Activated CD8-positive, alpha-beta memory T cell treated with anti-CD3 and anti-CD28 coated beads for 4 hours (primary cell): ENCODE results near the gene IFI6.

Experiments used
- DNase-seq, 2 donors: peaks; one replicate each; pipeline ENCODE4 v3.0.0-alpha.2; 2020; ENCODE audit warnings: low read depth in 2 of 2

The IFI6 gene

DNA sequence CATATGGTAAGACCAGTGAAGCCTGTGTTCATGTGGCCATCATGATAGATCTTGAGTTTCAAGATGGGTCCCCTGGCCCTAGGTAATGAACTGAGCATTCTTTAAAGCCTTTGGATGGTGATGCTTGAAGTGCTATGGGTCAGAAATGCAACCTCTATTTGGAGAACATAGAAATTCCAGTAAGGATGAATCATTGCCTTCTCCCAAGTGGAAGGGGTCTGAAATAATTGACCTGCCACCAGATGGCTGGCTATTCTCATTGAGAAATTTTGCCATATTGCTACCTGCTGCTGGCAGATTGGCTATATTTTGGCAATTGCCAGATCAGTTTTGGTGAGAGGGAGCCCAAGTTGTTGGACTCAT, 739 bp upstream of the IFI6 start:
- DNase-seq = no peak

DNA sequence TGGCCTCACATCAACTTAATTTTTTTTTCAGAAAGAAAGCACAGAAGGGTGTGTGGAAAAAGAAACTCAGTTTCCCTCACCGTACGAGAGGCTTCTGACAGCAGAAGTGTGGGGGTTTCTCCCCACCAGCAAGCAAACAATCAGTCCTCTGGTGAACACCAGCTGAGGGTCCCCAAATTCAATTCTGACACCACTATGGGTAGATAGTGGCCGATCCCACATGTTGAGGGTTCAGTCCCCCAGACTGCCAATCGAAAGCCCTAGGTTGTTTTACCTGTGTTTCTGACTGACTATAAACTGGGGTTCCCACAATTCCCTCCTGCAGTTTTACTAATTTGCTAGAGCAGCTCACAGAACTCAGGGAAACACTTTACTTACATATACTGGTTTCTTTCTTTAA, 2.1 kb downstream of the IFI6 start:
- DNase-seq = no peak

DNA sequence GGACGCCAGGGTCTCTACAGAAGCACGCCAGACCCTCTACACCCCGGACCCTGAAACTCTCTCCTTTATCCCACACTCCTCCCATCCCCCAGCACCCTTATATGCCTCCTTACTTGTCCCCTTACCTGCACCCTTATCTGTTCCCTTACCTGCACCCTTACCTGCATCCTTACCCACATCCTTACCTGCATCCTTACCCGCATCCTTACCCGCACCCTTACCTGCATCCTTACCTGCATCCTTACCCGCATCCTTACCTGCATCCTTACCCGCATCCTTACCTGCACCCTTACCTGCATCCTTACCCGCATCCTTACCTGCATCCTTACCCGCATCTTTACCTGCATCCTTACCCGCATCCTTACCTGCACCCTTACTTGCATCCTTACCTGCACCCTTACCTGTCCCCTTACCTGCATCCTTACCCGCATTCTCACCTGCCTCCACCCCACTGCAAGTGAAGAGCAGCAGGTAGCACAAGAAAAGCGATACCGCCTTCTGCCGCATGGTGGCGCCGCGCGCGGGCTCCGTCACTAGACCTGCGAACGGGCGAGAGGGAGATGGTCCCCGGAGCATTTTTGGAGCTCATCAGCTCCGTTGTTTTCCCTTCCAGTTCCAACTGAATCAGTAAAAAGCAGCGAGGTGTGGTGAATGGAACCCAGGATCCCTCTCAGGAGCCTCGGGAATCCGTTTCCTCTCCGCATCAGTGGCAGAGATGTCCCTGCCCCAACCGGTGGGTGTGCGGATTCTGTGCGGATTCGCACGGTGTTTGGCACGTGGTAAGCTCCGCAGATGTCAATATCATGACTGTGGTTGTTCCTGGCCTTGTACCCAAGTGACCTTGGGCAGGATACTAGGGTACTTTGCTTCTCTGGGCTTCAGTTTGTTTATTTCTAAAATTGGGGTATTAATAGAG, 2.9 kb downstream of the IFI6 start:
- DNase-seq = peak; percentile 64 to 79

DNA sequence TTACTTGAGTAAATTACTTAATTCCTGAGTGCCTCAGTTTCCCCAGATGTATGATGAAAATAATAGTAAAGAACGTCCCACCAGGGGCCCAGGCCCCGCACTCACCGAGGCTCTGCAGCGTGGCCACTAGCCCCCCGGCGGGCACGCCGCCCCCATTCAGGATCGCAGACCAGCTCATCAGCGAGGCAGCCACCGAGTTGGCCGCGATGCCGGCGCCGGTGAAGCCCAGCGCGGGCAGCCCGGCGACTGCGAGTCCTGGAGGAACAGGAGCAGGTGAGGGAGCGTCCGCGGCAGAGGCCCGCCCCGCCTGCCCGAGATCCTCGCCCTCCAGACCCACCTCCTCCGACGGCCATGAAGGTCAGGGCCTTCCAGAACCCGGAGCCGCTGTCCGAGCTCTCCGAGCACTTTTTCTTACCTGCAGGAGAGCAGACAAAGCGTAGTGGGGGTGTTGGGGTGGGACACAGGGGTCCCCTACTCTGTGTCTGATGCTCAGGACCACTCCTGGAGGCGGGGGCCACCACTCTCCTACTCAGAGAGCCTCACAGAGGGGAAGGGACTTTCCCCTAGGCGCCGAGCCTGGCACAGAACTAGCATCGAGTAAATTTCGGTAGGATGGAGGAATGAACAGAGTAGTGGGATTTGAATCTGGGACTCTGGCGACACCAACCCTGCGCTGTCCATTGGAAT, 3.7 kb downstream of the IFI6 start:
- no peak for DNase-seq

DNA sequence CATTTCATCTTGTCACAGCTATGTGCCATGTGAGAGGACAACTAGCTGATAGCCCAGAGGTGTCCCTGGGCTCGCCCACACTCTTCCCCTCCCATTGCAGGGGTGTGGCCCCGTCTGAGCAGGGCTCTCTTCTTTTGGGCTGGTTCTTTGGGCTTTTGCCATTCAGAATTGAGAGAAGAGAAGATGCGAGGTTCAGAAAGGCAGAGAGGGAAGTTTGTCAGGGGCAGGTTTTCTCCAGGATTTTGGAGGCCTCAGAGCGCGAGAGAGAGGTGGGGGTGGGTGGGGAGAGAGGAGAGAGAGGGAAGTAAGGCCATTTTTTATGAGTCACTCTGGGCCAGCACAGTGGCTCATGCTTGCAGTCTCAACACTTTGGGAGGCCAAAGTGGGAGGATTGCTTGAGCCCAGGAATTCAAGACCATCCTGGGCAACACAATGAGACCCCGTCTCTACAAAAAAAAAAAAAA, 5.2 kb downstream of the IFI6 start:
- no peak for DNase-seq

DNA sequence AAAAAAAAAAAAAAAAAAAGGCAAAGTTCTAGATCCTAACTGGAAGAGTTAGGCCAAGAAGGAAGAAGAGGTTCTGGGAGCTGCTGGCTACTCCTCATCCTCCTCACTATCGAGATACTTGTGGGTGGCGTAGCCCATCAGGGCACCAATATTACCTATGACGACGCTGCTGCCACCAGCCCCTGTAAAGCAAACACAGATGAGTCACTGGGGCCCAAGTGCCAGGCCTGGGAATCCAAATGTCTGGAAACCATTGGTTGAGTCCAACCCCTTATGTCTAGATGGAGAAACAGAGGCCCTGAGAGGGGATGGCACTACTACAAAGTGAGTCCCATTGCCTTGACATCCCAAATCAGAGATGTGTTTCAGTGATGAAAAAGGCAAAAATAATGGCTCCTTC, 5.7 kb downstream of the IFI6 start:
- DNase-seq = no peak

DNA sequence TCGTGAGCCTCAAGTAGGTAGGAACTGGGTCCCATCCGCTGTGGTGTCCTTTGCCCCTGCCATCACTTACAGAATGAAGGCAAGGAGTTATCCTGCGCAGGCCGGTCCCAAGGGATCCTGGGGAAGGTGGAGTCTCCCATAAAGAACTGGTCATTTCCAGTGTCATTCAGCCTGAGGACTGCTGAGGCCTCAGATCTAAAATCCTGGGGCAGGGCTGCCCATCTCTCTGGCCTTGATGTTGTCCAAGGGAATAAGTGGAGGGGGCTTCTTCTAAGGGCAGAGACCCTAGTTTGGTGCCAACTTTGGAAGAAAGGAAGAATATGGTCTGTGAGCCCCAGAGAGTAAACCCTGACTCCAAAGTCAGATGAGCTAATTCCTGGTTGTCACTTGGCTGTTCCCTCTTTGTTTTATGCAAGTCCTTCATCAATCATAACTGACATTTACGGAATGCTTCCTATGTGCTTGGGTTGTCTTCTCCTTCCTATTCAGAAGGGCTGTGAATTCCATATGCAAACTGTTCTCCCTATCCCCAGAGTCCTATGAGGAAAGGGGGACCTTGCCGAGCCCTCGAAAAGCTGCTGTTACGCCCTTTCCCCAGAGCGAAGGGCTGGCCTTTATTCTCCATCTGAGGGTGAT, 6.9 kb downstream of the IFI6 start:
- DNase-seq = no peak

DNA sequence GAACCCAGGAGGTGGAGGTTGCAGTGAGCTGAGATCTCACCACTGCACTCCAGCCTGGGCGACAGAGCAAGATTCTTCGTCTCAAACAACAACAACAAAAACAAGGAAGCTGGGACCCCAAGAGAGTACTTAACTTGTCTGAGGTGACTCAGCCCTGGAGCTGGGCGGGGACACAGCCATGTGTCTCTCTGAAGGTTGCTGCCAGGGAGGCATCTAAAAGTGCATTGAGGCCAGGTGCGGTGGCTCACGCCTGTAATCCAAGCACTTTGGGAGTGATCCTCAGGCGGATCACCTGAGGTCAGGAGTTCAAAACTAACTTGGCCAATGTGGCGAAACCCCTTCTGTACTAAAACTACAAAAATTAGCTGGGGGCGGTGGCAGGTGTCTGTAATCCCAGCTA, 7.7 kb downstream of the IFI6 start:
- no peak for DNase-seq

DNA sequence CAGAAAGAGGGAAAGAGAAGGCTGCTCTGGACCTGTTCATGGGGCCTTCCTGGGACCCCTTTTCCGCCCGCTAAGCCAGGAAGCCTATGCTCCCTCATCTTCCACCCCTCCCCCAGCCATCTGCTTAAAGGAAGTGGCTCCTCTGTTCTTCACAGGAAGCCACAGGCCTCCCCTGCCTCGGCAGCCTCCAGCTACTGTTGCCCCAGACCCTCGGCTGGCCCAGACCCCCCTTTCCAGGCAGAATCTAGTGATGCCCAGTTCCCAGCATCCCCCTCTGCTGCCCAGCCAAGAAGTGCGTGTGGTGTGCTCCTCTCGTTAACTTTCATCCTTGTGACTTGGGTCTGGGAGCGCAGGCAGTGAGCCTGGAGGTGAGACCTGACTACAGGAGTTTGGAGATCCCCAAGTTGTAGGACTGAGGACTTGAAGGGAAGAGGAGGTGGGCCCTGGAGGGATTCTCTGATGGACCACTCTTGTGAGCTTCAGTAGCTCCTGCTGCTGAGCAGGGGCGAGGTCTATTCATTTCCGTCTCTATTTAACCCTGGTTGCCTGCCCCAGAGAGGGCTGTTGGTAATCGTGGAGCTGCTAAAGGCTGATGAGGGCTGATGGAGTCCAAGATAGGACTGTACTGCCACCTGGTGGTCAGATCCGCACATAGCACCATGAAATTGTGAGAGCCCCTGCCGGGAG, 9.1 kb downstream of the IFI6 start:
- peak; percentile 79 to 80 for DNase-seq

DNA sequence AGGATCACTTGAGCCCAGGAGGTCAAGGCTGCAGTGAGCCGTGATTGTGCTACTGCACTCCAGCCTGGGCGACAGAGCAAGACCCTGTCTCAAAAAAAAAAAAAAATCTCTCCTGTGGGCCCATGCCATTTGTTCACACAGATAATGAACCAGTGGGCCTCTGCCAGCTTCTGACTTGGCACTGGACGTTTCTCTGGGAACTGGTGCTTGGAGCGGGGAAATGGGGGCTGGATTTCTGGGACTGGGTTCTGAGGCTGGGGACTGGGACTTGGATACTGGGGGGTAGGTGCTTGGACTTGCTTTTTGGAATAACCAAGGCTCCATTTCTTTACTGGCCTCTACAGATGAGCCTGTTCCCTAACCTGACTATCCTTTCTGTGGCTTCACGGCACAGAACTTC, 9.7 kb downstream of the IFI6 start:
- no peak for DNase-seq

DNA sequence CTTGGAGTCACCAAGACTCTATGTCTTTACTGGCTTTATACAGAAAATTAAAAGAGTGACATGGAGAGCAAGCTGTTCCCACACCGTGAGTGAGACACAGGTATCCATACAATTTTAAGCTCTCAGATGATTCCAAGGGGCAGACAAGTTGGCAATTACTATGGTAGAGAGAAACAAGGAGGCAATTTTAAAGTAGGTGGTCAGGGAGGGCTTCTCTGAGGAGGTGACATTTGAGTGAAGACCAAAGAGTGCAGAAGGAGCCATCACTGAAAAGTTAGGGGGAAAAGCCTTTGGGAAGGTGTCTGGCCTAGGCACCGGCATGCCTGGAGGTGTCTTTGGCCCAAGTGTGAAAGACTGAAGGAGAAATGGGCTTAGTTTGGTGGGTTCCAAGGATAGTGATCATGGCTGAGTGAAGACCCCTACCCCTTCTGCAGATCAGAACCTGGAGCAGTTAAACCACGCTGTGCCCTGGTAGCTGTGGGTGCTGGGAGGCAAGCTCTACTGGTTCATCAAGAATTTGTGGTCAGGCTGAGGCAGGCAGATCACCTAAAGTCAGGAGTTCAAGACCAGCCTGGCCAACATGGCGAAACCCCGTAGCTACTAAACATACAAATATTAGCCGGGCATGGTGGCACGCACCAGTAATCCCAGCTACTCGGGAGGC, 10.4 kb downstream of the IFI6 start:
- no peak for DNase-seq

DNA sequence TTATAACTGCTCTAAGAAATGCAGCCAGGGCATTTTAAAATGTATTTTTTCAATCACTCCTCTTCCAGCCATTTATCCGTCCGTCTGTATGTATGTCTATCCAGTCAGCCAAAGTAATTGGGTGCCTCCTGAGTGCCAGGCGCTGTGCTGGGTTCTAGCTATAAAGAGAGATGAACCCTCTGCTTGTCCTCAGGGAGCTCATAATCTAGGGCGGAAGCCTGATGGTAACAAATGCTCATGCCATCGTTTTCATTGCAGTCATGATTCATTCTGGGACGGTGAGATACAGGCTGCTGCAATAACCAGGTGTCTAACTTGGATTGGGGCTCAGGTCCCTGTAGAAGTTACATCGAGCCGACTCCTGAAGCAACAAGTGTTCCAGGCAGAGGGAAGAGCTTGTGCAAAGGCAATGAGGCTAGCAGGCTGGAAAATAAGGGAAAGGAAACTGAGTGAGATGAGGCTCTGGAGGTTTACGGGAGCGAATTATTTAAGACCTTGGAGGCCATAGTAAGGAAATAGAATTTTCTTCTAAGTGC, 11.6 kb downstream of the IFI6 start:
- DNase-seq = no peak

DNA sequence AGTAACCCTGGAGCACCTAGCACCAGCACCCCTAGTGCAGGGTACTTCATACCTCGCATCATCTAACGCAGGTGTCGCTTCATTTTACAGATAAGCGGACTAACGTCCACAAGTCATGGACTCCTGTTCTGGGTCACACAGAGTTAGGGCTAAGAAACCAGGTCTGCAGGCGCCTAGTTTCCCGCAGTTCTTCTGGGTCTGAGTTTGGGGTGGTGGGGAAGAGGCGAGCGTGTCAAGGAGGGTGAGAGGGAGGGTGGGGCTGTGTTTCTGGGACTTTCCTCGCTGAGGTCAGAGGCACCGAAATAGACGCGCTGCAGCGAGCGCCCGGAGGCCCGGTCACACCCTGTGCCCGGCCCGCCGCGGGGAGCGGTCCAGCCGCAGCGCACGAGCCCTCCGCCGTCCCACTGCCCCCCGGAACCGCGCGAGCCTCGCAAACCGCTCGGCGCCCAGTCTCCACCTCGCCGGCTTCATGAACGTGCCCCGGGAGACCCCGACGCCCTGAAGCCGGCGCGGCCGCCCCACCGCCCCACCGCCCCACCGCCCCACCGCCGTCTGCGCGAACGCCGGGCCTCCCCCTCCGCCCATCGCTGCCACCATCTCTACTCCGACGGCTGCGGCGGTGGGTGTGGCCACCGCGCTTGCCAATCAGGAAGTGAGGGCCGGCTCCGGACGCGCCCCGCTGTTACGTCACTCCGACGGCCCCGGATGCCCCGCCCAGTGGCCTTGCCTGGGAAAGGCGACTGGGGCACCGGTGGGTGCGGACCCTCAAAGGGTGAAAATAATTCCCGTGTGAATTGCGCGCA, 12.3 kb downstream of the IFI6 start:
- DNase-seq = peak; percentile 66 to 69

DNA sequence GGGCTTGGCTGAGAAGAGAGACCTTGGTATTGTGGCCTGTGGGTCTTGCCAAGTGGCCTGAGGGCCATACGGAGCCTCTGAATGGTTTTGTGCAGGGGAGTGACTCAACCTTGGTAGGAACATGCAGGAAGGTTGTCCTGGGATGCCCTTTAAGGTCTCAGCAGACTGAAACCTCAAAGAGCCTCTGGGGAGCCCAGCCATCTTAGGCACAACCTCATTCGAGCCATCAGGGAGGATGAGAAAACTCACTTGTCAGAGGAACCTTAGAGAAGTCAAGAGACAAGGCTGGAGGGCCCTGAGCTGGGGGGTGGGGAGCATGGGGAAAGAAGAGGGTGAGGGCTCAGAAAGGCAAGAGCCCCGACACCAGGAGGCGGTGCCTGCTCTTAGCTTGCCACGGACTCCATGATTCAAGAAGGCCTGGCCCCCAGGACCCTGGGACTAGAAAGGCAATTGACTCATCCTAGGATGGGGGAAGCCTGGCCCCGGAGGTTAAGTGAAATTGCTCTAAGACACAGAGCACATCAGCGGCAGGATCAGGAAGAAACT, 13.0 kb downstream of the IFI6 start:
- no peak for DNase-seq

DNA sequence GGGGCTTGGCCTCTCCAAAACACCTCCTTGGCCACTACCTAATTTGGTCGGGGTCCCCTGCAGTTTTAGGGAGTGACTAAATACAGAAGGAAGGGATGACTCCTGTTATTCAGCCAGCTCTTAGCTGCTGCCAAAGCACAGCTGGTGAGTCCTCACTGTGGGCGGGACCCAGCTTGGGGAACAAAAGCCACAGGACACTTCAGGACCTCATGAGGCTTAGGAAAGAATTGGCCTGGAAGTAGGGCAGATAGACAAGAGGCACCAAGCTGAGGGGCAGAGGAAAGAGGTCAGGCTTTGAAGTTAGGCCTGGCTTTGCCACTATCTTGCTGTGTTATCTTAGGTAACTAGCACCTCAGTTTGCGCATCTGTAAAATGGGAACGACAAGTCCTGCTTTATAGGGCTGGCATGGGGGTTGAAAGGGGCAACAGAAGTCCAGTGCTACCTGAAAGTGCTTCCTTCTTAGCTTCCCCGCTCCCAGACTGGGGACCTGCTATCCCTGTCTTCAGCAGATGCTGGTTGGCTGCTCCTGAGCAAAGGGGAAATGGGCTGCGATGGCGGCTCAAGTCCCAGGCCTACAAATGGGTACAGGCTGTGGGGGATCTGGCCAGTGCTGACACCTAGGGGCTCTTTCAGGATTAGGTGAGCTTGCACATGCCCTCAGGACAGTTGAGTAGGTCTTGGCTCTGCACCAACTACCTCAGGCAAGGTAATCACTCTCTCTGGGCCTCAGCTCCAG, 15.7 kb downstream of the IFI6 start:
- DNase-seq = no peak

DNA sequence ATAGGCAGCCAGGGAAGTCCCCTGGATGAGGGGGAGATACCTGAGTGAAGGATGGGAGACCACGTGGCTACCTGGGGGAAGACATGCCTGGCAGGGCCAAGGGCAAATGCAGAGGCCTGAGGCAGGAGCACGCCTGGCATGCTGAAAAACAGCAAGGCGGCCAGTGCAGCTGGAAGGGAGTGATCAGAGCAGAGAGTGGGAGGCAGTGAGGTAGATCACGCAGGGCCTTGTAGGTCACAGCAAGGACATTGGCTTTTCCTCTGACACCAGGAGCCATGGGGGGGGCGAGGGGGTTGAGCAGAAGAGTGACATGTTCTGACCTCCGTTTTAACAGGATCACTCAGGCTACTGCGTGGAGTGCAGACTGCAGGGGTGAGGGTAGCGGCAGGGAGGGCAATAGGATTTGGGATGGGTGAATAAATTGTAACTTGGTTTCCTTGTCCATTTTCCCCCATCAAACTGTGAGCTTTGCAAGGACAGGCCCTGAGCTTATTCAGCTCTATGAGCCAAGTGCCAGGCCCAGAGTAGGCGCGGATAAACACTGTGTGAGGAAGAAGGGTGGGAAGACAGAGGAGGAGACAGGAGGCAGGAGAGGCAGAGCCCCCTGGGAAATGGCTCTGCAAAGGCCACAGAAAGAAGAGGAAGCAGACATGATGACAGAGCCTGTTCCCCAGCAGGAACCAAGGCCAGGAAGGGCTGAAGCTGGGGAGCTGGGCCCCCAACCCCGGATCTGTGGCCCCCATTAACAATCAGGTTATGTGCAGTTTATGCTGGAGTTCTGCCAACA, 16.6 kb downstream of the IFI6 start:
- no peak for DNase-seq

DNA sequence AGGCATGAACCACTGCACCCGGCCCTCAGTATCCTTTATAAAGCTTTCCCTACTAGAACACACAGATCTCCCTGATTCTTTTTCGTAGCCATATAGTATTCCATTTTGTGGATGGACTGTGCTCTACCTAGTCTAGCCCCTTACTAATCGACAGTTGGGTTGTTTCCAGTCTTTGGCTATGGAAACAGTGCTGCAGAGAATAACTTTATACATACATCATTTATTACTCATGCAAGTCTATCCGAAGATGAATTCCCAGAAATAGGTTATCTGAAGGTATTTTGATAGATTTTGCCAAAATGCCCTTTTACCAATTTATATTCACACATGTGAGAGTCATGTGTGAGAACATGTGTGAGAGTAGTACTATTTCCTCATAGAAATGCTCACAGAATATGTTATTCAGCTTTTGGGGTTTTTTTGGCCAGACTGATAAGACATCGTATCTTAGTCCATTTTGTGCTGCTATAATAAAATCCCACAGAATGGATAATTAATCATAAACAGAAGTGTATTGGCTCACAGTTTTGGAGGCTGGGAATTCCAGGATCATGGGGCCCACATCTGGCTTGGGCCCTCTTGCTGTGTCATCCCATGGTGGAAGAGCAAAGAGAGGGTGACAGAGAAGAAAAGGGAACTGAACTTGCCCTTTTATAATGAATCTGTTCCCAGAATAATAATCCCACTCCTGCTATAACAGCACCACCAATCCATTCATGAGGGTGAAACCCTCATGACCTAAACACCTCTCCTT, 19.7 kb downstream of the IFI6 start:
- no peak for DNase-seq
